GM19452 (cell line): ENCODE results near the gene DDAH2.

Experiments
- ATAC-seq: cut with Tn5 transposase; IDR thresholded peaks from one replicate; pipeline ENCODE4 v1.9.1; 2021; ENCODE audit not compliant: unreplicated experiment

The DDAH2 gene

GRCh38 chr6:31691564-31692108, 37.5 kb downstream of the DDAH2 start:
- no peak for ATAC-seq

DNA sequence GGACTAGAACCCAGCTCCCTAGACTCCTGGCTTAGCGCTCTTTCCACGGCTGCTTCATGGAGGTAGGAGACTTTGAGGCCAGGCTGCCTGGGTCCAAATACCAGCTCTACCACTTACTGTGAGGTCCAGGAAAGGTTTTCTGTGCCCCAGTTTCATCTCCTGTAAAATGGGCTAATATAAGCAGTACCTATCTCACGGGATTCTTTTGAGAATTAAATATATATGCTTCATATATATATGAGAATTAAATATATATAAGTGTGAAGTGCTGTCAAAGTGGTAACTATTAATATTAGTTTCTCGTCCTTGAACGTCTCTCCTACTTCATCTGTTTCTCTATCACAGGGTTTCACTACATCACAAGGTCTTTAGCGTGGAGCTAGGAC, 38.0 kb downstream of the DDAH2 start:
- no peak for ATAC-seq

DNA sequence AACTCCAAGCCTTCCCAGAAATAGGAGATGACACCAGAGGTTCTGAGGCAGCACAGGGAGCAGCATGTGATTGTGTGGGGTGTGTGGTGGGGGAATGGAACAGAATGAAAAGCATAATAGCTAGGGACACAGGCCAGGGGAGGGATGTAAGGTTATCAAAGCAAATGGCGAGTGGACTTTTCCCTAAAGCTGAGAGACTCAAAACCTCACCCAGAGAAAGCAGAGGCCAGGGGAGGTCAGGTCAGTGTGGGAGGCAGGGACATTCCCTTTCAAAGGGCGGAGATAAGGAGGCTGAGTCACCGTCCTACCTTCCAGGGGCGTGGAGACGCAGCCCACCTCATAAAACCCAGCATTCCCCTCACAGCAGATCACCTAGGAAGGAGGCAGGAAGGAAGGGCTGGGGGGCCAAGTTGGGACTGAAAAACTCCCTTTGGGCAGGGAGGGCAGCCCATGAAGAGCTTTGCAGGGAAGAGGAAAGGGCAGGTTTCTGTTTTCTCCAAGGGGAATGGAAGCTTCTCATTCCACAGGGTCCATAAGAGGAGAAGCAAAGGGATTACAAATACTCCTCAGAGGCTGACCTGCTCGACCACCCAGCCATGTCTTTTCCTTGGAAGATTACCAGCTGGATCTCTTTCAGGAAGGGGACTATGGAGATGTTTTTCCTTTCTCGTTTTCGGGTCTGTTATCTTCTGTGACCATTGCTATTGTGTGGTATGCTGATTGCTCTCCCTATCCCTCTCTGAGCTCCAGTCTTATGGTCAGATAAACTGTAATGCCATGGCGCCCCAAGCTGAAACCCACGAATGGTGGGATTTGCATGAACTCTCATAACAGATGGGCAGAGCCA, 38.6 kb downstream of the DDAH2 start:
- no peak for ATAC-seq

DNA sequence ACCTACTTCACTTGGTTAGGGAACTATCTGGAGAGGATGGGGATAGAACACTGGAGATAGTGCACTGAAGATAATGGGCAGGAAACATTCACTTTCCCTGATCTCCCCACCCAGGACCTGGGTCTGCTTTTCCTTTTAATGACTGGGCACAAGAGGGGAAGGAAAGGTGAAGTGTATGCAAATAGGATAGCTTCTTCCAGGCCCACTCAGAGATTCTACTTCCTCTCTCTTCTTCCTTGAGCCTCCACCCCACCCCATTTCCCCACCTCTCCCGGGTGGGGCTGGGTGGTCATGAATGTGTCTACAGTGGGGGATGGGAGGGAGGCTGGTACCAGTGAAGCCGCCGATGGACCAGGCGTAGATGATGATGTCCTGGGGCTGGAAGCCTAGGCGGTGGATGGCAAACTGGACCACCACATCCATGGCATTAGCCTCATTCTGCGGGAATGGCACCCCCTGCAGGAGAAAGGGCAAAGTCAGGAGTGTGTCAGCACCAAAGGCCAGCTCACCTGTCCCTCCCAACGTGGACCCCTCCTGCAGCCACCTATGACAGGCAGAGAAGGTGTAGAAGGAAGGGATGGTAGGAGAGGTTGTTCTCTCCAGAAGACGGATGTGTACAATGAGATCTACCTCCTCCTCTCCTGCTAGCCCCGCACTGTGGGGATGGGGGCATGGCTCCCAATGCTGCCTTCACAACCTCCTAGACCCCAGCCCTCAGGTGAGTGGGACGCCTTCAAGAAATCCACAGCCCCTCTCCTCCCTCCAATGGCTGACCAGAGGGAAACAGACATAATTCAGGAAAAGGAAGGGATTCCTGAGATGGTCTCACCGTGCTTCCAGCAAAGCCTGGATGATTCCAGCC, 39.6 kb downstream of the DDAH2 start:
- no peak for ATAC-seq

GRCh38 chr6:31687860-31688693, 41.0 kb downstream of the DDAH2 start:
- ATAC-seq = no peak

DNA sequence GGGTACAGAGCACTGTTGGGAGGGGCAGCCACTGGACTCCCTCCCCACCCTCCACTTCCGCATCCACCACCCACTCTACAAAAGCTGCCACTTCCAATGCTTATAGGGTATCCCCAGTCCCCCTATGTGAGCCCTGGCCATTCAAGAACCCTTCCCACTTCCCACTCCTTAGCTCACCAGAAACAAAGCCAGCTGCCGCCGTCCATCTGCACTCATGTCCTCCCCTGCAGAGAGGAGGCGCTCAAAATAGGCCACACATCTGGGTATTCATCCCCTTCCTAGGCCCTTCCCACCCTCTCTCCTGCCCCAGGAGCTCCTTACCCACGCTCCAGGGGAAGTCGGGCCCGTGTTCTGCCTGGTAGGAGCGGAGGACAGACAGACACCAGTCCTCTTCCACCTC, 41.8 kb downstream of the DDAH2 start:
- ATAC-seq = no peak

- ATAC-seq = no peak
Observed at GRCh38 chr6:31686483-31686882, 42.6 kb downstream of the DDAH2 start.

DNA sequence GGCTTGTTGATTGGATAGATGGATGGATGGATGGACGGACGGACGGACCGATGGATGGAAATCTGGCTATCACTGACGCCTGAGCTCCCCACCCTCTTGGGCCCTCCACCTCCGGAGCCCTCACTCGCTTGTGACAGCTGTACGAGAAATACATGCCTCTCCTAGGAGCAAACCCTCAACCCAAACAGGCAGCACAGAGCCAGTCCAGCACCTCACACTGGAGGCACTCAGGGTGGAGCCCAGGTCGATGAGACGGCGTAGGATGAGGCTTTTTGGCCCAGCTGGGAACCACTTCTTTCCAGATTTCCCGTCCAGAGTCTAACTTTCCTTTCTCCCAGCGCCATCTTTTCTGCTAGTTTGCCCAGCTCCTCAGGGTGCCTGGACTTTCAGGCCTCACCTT, 45.5 kb downstream of the DDAH2 start:
- no peak for ATAC-seq

- no peak for ATAC-seq
Observed at GRCh38 chr6:31681135-31681671, 47.9 kb downstream of the DDAH2 start.

GRCh38 chr6:31680226-31681134, 48.6 kb downstream of the DDAH2 start, which contains the start of gene LY6G5C:
Gene LY6G5C (minus strand): TSS chr6:31681067. CDS start chr6:31680373, 694 bp downstream.
- ATAC-seq = no peak

- no peak for ATAC-seq
Observed at GRCh38 chr6:31677955-31678354, 51.1 kb downstream of the DDAH2 start.
